ENCODE measurements around the gene SETDB2. TPM values are rescaled to one million over a fixed set of nuclear protein-coding genes. Genes with fewer than 3 reads are reported as not detected.
A peak's percentile ranks its signal among the peaks of the same experiment; 100 is the strongest.

Gene SETDB2
- total and polyA plus RNA-seq, 2 of the 4 experiments (the other 2 are of a cell fraction), result 4.3 to 5.7 TPM

- H3K4ac ChIP-seq (ENCODE audit: low read depth, low read length), result peak overlapping the region; percentile 49
- DNase-seq, result peak; percentile 87
- peaks cover 0 to 7% of the 10 kb centered on the region in 2 experiments; a peak in 1 of 4 replicates for H3K79me1 ChIP-seq (ENCODE audit: low read depth in 1 of 2, low read length in 2 of 2)
- in situ Hi-C loops (cut with MboI; ENCODE audit: low sequenced_read_pairs), result no loop called here
- 0% methylated on average over 2 of the region's 7 CpGs; no CpG with 5 or more reads in 1 of the 2 experiments for WGBS, 2 experiments (ENCODE audit: extremely low coverage in 2 of 2, insufficient read length in 1 of 2)
- H2AFZ ChIP-seq (replicated peaks; ENCODE audit: low read length, poor library complexity), result peak overlapping the region; percentile 78
- peak overlapping the region; percentile 13; the same call in 2 of the 3 replicates for H2BK15ac ChIP-seq (ENCODE audit: low read depth, low read length)
- 0 out of 2 replicates have a peak, but pooled peaks cover 3% of the 10 kb centered on the region for H3K9me1 ChIP-seq (ENCODE audit: insufficient read depth, low read length)
- no peak overlapping the region for H4K91ac ChIP-seq (ENCODE audit: insufficient read depth, low read depth, low read length)
- ChIA-PET CTCF (no interaction called here), POLR2A (ENCODE audit: unreplicated experiment) (interaction anchor here (0.6 kb wide), 1 partner anchor 1316 kb away, joined by 6 read pairs; no protein-coding TSS in a partner anchor)
- no peaks in the 10 kb centered on the region for H3K36me3 ChIP-seq (ENCODE audit: control insufficient read depth, insufficient read depth, low read length)
- H3K18ac ChIP-seq (ENCODE audit: low read depth, low read length), result peak overlapping the region; percentile 74; the same call in 1 of the 2 replicates
- intact Hi-C loops (cut with micrococcal nuclease), result no loop called here
- no peak overlapping the region for H2AK9ac ChIP-seq (replicated peaks; ENCODE audit: low read depth, low read length, poor library complexity)
- peaks cover 6% of the 10 kb centered on the region for H3K9me3 ChIP-seq (ENCODE audit: control insufficient read depth, insufficient read depth, low read length)
- peaks cover 2% of the 10 kb centered on the region; the same call in 1 of the 2 replicates for H3K4me1 ChIP-seq (ENCODE audit: control insufficient read depth, insufficient read depth, low read length)
- H2BK5ac ChIP-seq (ENCODE audit: low read depth, low read length, poor library complexity, severe bottlenecking), result peak overlapping the region; percentile 90
- no peaks in the 10 kb centered on the region for H4K20me1 ChIP-seq (ENCODE audit: insufficient read depth, low read length)
- peak overlapping the region; percentile 72; the same call in 1 of the 2 replicates for H2BK20ac ChIP-seq (ENCODE audit: low read depth, low read length)
- H2BK120ac ChIP-seq (ENCODE audit: low read depth, low read length), result peak overlapping the region; percentile 58
- peak overlapping the region; percentile 50 for H3K23ac ChIP-seq (ENCODE audit: low read depth, low read length)
- H4K5ac ChIP-seq (ENCODE audit: low read depth, low read length), result peak overlapping the region; percentile 13; the same call in 1 of the 2 replicates
- peak overlapping the region; percentile 72; the same call in 1 of the 2 replicates for H3K9ac ChIP-seq (ENCODE audit: low read depth, low read length)
- BruUV-seq (replicated peaks), result no TSS peak
- H3K4me3 ChIP-seq (ENCODE audit: insufficient read depth, low read depth, low read length), result peak overlapping the region; percentile 54; the same call in 1 of the 2 replicates
- ATAC-seq (ENCODE audit: low read depth), result peak; percentile 98
- peak overlapping the region; percentile 97 for H3K4me2 ChIP-seq (ENCODE audit: low read depth, low read length)
- no peak overlapping the region for H2AK5ac ChIP-seq (ENCODE audit: low read depth, low read length)
- peak overlapping the region in 1 of 2 experiments; percentile 51; a peak in 1 of 4 replicates for H4K8ac ChIP-seq (ENCODE audit: low read depth in 2 of 2, low read length in 2 of 2)
- H3K27ac ChIP-seq (ENCODE audit: insufficient read depth, low read length), result peak overlapping the region; percentile 21
- dilution Hi-C loops (cut with HindIII; ENCODE audit: low sequenced_read_pairs, unreplicated experiment), result no loop called here
- TF ChIP-seq CEBPB (IDR thresholded peaks at IDR 0.05; ENCODE audit: low read depth, low read length), result no peak
- no peak for TF ChIP-seq CHD1 (IDR thresholded peaks at IDR 0.05; ENCODE audit: low read depth, low read length)
- no peak for TF ChIP-seq MAFK (IDR thresholded peaks at IDR 0.05; ENCODE audit: low read depth, low read length)
- no peak for TF ChIP-seq POLR2A (IDR thresholded peaks at IDR 0.05; ENCODE audit: low read depth, low read length)
- no peak for TF ChIP-seq BHLHE40 (IDR thresholded peaks at IDR 0.05; ENCODE audit: low read depth, low read length)
- TF ChIP-seq MAZ (IDR thresholded peaks at IDR 0.05; ENCODE audit: borderline replicate concordance, low read depth, low read length), result peak; percentile 33; the same call in 1 of the 2 replicates
- no peak for TF ChIP-seq FOS (IDR thresholded peaks at IDR 0.05; ENCODE audit: low read depth, low read length)
- TF ChIP-seq SMC3 (IDR thresholded peaks at IDR 0.05; ENCODE audit: low read depth, low read length), result no peak
- 0 out of 2 replicates have a peak, but pooled peaks have one; percentile 61 for TF ChIP-seq MXI1 (IDR thresholded peaks at IDR 0.05; ENCODE audit: borderline replicate concordance, low read depth, low read length)
- H3K14ac ChIP-seq (replicated peaks; ENCODE audit: low read depth, low read length), result peak overlapping the region; percentile 48
- no peaks in the 10 kb centered on the region for H3K27me3 ChIP-seq (ENCODE audit: control insufficient read depth, insufficient read depth, low read length)
- peak overlapping the region; percentile 85 for H3K56ac ChIP-seq (ENCODE audit: extremely low read depth, insufficient read depth, low read length)
Measured at GRCh38 chr13:49400755-49401659, 43.1 kb upstream of the SETDB2 start.

Measured in IMR-90 (cell line).